ENCODE measurements around the gene ADAMTS16. TPM values are rescaled to one million over a fixed set of nuclear protein-coding genes. Genes with fewer than 3 reads are reported as not detected.

Gene ADAMTS16
- total and polyA plus RNA-seq, 9 of the 15 experiments (the other 6 are each of a cell fraction or from before 2014, with no cell fraction given), result not detected

GRCh38 chr5:5340206-5340729 is 200.1 kb downstream of the ADAMTS16 start (continued):
- no peak for TF ChIP-seq SFPQ (IDR thresholded peaks at IDR 0.05; ENCODE audit: low read depth, low read length)
- no peak for TF ChIP-seq HNRNPH1 (optimal IDR thresholded peaks at IDR 0.05; ENCODE audit: low read depth, low read length)
- no peak for TF ChIP-seq ARID3A (IDR thresholded peaks at IDR 0.05; ENCODE audit: borderline replicate concordance, low read depth, low read length)
- TF ChIP-seq NR2C1 (IDR thresholded peaks at IDR 0.05), result no peak
- no peak for TF ChIP-seq NR2C1 (tag; IDR thresholded peaks at IDR 0.05)
- TF ChIP-seq IRF1 (CRISPR knock-in tag; IDR thresholded peaks at IDR 0.05; ENCODE audit: borderline replicate concordance), result no peak
- no peak for TF ChIP-seq ZNF778 (CRISPR knock-in tag; IDR thresholded peaks at IDR 0.05)
- TF ChIP-seq ZBTB11 (CRISPR knock-in tag; IDR thresholded peaks at IDR 0.05), result no peak
- TF ChIP-seq NFIC (IDR thresholded peaks at IDR 0.05), result no peak
- TF ChIP-seq ETV5 (CRISPR knock-in tag; IDR thresholded peaks at IDR 0.05; ENCODE audit: low read depth), result no peak
- no peak for TF ChIP-seq PHF21A (IDR thresholded peaks at IDR 0.05; ENCODE audit: borderline replicate concordance, low read depth)
- TF ChIP-seq ARID1B (IDR thresholded peaks at IDR 0.05), result peak; percentile 64; the same call in 1 of the 2 replicates
- TF ChIP-seq SRSF3 (IDR thresholded peaks at IDR 0.05; ENCODE audit: insufficient read depth, low read length), result no peak
- TF ChIP-seq PHF8 (IDR thresholded peaks at IDR 0.05; ENCODE audit: borderline replicate concordance, low read length), result no peak
- 0 out of 2 replicates have a peak, but pooled peaks have one; percentile 29 for TF ChIP-seq ZBTB12 (CRISPR knock-in tag; IDR thresholded peaks at IDR 0.05)
- no peak for TF ChIP-seq FOXA3 (CRISPR knock-in tag; conservative IDR thresholded peaks at IDR 0.05 in 1 of 2, IDR thresholded peaks at IDR 0.05 in 1 of 2)
- no peak for TF ChIP-seq FOXJ2 (tag; IDR thresholded peaks at IDR 0.05)
